Endothelial cell of umbilical vein (primary cell): ENCODE data around the gene ADCY5.

Source experiments
- CTCF ChIP-seq, 2 donors: IDR thresholded peaks; 1 replicate in 1 of 2; 2 replicates in 1 of 2; pipeline ENCODE4 v1.5.1; 2011; ENCODE audit warnings: low read length in 2 of 2, mild to moderate bottlenecking in 2 of 2, moderate library complexity in 2 of 2, control low read depth in 1 of 2, inconsistent platforms in 1 of 2, low read depth in 1 of 2; ENCODE audit not compliant: insufficient read depth in 1 of 2; ENCODE audit errors: extremely low read depth in 1 of 2
- GATA2 ChIP-seq: IDR thresholded peaks from 2 replicates; pipeline ENCODE4 v1.7.0; 2011; ENCODE audit warnings: low read depth, mild to moderate bottlenecking, moderate library complexity, mixed read lengths, low read length; ENCODE audit not compliant: insufficient read length, insufficient read depth
- JUN ChIP-seq: IDR thresholded peaks from 2 replicates; pipeline ENCODE4 v1.6.1; 2011; ENCODE audit warnings: borderline replicate concordance, low read depth; ENCODE audit not compliant: insufficient read length, insufficient read depth
- POLR2A ChIP-seq: IDR thresholded peaks from 2 replicates; pipeline ENCODE4 v1.6.1; 2012; ENCODE audit warnings: low read depth, mild to moderate bottlenecking, control low read depth, low read length

DNA sequence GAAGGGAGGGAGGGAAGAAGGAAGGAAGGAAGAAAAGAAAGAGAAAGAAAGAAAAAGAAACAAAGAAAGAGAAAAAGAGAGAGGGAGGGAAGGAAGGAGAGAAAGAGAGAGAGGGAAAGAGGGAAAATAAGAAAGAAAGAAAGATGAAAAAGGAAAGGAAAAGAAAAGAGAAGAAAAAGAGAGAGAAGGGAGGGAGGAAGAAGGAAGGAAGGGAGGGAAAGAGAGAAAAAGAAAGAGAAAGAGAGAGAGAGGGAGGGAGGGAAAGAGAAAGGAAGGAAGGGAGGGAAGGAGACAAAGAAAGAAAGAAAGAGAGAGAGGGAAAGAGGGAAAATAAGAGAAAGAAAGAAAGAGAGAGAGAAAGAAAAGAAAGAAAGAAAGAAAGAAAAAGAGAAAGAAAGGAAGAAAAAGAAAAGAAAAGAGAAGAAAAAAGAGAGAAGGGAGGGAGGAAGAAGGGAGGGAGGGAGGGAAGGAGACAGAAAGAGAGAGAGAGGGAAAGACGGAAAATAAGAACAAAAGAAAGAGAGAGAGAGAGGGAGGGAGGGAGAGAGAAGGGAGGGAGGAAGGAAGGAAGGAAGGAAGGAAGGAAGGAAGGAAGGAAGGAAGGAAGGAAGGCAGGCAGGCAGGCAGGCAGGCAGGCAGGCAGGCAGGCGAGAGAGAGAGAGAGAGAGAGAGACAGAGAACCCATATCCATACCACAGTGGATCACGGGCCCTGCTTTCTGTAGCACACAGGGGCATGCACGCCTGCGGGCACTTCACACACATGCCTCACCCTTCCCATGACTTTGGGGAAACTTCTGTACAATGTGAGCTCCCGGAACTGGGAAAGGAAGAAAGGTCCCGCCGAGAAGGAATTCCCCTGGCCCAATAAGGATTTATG lies 52.5 kb downstream of the ADCY5 start:
- TF ChIP-seq CTCF (IDR thresholded peaks at IDR 0.05; ENCODE audit: extremely low read depth in 1 of 2, insufficient read depth in 1 of 2, low read depth in 1 of 2, low read length in 2 of 2) (no peak), POLR2A (no peak), GATA2 (no peak), JUN (no peak)
